ENCODE measurements around the gene HYAL3. TPM values are rescaled to one million over a fixed set of nuclear protein-coding genes. Genes with fewer than 3 reads are reported as not detected.

HYAL3 gene
- total and polyA plus RNA-seq, 2 of the 13 experiments (the other 11 are each of a cell fraction or from before 2014, with no cell fraction given) = 5.5 to 10.4 TPM

GRCh38 chr3:50337175-50337861, 38.1 kb upstream of the HYAL3 start (continued):
- TF ChIP-seq, protein P1, sequence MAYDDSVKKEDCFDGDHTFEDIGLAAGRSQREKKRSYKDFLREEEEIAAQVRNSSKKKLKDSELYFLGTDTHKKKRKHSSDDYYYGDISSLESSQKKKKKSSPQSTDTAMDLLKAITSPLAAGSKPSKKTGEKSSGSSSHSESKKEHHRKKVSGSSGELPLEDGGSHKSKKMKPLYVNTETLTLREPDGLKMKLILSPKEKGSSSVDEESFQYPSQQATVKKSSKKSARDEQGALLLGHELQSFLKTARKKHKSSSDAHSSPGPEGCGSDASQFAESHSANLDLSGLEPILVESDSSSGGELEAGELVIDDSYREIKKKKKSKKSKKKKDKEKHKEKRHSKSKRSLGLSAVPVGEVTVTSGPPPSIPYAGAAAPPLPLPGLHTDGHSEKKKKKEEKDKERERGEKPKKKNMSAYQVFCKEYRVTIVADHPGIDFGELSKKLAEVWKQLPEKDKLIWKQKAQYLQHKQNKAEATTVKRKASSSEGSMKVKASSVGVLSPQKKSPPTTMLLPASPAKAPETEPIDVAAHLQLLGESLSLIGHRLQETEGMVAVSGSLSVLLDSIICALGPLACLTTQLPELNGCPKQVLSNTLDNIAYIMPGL (CRISPR knock-in tag; IDR thresholded peaks at IDR 0.05; ENCODE audit: borderline replicate concordance in 1 of 2, low read depth in 1 of 2) = peak; percentile 79 to 89; a peak in 3 of 4 replicates
- TF ChIP-seq IKZF1 (IDR thresholded peaks at IDR 0.05) (no peak), SMC3 (IDR thresholded peaks at IDR 0.05; ENCODE audit: low read length) (no peak), CAMTA2 (CRISPR knock-in tag; IDR thresholded peaks at IDR 0.05; ENCODE audit: borderline replicate concordance) (0 out of 2 replicates have a peak, but pooled peaks have one; percentile 59), ZNF670 (CRISPR knock-in tag; IDR thresholded peaks at IDR 0.05; ENCODE audit: borderline replicate concordance) (no peak), ZNF414 (CRISPR knock-in tag; IDR thresholded peaks at IDR 0.05) (peak; percentile 69), ZNF746 (CRISPR knock-in tag; IDR thresholded peaks at IDR 0.05) (peak; percentile 40; the same call in 1 of the 2 replicates), TCF12 (IDR thresholded peaks at IDR 0.05) (no peak), TCF12 (CRISPR knock-in tag; IDR thresholded peaks at IDR 0.05) (0 out of 2 replicates have a peak, but pooled peaks have one; percentile 71), ZNF740 (CRISPR knock-in tag; IDR thresholded peaks at IDR 0.05) (no peak), ZNF251 (CRISPR knock-in tag; IDR thresholded peaks at IDR 0.05) (no peak), FLYWCH1 (CRISPR knock-in tag; IDR thresholded peaks at IDR 0.05) (no peak), HNRNPL (IDR thresholded peaks at IDR 0.05; ENCODE audit: low read depth, low read length) (no peak), SCMH1 (CRISPR knock-in tag; IDR thresholded peaks at IDR 0.05; ENCODE audit: borderline replicate concordance) (no peak), ZNF652 (CRISPR knock-in tag; IDR thresholded peaks at IDR 0.05; ENCODE audit: borderline replicate concordance, low read depth) (no peak), KLF6 (CRISPR knock-in tag; IDR thresholded peaks at IDR 0.05) (no peak), ATM (IDR thresholded peaks at IDR 0.05; ENCODE audit: borderline replicate concordance) (no peak), YY1 (IDR thresholded peaks at IDR 0.05; ENCODE audit: insufficient read depth, insufficient replicate concordance, low read depth, low read length) (peak; percentile 12), ZNF431 (CRISPR knock-in tag; IDR thresholded peaks at IDR 0.05; ENCODE audit: borderline replicate concordance, low read depth) (peak; percentile 86; the same call in 1 of the 2 replicates)
- TF ChIP-seq, protein P2, sequence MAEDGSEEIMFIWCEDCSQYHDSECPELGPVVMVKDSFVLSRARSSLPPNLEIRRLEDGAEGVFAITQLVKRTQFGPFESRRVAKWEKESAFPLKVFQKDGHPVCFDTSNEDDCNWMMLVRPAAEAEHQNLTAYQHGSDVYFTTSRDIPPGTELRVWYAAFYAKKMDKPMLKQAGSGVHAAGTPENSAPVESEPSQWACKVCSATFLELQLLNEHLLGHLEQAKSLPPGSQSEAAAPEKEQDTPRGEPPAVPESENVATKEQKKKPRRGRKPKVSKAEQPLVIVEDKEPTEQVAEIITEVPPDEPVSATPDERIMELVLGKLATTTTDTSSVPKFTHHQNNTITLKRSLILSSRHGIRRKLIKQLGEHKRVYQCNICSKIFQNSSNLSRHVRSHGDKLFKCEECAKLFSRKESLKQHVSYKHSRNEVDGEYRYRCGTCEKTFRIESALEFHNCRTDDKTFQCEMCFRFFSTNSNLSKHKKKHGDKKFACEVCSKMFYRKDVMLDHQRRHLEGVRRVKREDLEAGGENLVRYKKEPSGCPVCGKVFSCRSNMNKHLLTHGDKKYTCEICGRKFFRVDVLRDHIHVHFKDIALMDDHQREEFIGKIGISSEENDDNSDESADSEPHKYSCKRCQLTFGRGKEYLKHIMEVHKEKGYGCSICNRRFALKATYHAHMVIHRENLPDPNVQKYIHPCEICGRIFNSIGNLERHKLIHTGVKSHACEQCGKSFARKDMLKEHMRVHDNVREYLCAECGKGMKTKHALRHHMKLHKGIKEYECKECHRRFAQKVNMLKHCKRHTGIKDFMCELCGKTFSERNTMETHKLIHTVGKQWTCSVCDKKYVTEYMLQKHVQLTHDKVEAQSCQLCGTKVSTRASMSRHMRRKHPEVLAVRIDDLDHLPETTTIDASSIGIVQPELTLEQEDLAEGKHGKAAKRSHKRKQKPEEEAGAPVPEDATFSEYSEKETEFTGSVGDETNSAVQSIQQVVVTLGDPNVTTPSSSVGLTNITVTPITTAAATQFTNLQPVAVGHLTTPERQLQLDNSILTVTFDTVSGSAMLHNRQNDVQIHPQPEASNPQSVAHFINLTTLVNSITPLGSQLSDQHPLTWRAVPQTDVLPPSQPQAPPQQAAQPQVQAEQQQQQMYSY (CRISPR knock-in tag; IDR thresholded peaks at IDR 0.05) = 0 out of 2 replicates have a peak, but pooled peaks have one; percentile 47
- TF ChIP-seq, protein P3, sequence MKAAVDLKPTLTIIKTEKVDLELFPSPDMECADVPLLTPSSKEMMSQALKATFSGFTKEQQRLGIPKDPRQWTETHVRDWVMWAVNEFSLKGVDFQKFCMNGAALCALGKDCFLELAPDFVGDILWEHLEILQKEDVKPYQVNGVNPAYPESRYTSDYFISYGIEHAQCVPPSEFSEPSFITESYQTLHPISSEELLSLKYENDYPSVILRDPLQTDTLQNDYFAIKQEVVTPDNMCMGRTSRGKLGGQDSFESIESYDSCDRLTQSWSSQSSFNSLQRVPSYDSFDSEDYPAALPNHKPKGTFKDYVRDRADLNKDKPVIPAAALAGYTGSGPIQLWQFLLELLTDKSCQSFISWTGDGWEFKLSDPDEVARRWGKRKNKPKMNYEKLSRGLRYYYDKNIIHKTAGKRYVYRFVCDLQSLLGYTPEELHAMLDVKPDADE (CRISPR knock-in tag; IDR thresholded peaks at IDR 0.05) = 0 out of 2 replicates have a peak, but pooled peaks have one; percentile 38
